ENCODE measurements around the gene USP17L13. TPM values are rescaled to one million over a fixed set of nuclear protein-coding genes. Genes with fewer than 3 reads are reported as not detected.
"Not testable (repeated sequence)": the region's sequence is repeated elsewhere in the genome, so short reads cannot be mapped to it uniquely, and the experiment has no call there.

Gene USP17L13
- polyA plus RNA-seq, 1 donor from 2014 or later: not detected

DNA sequence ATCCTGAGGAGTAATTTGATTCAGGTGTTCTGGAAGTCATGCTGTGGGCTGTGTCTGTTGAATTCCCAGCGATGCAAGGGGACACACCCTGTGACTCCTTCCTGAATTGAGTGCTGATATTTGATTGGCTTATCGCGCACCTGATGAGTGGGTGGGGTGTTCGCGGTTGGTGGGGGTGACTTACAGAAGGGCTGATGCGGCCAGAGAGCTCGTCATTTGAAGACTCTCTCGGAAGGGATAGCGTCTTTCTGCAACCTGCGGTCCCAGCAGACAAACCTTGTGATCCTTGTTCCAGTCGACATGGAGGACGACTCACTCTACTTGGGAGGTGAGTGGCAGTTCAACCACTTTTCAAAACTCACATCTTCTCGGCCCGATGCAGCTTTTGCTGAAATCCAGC lies 18.9 kb downstream of the USP17L13 start, which contains the start of gene USP17L17:
TSS of gene USP17L17 (plus strand) at position 301 of the 400 bp plus-strand sequence. CDS start at position 301, 0 bp downstream.
- H2AFZ ChIP-seq (ENCODE audit: low read depth, low read length): not testable (repeated sequence)

GRCh38 chr4:9247953-9248680 lies 23.4 kb downstream of the USP17L13 start, which contains the start of gene USP17L18:
Gene USP17L18, plus strand, starts transcription at chr4:9248630. Its CDS starts 0 bp downstream, at chr4:9248630.
- not testable (repeated sequence) for H4K20me1 ChIP-seq (ENCODE audit: insufficient read depth); H3K36me3 ChIP-seq (ENCODE audit: insufficient read depth, low read length); H3K4me2 ChIP-seq (ENCODE audit: low read length); H3K4me3 ChIP-seq (ENCODE audit: low read length); H3K9ac ChIP-seq (ENCODE audit: low read length); H2AFZ ChIP-seq (ENCODE audit: low read depth, low read length); H3K9me3 ChIP-seq (ENCODE audit: low read length); H3F3A ChIP-seq (ENCODE audit: insufficient read depth, low read length, poor library complexity, severe bottlenecking); H3K9me2 ChIP-seq (ENCODE audit: insufficient read depth, low read length); H3K79me2 ChIP-seq (replicated peaks; ENCODE audit: insufficient read depth, low read length); H3K27ac ChIP-seq (ENCODE audit: low read length); H3K27me3 ChIP-seq (ENCODE audit: insufficient read depth, low read depth, low read length)

More for the DNA sequence above, 18.9 kb downstream of the USP17L13 start, which contains the start of gene USP17L17:
- not testable (repeated sequence) for H3K4me2 ChIP-seq (ENCODE audit: low read length); H4K20me1 ChIP-seq (ENCODE audit: insufficient read depth); H3K9me3 ChIP-seq (ENCODE audit: low read length); H3K9me2 ChIP-seq (ENCODE audit: insufficient read depth, low read length); H3K4me3 ChIP-seq (ENCODE audit: low read length); H3K9ac ChIP-seq (ENCODE audit: low read length); H3K36me3 ChIP-seq (ENCODE audit: insufficient read depth, low read length); H3K79me2 ChIP-seq (replicated peaks; ENCODE audit: insufficient read depth, low read length); H3F3A ChIP-seq (ENCODE audit: insufficient read depth, low read length, poor library complexity, severe bottlenecking); H3K27me3 ChIP-seq (ENCODE audit: insufficient read depth, low read depth, low read length); H3K27ac ChIP-seq (ENCODE audit: low read length)

GRCh38 chr4:9253078-9253477 lies 28.4 kb downstream of the USP17L13 start, which contains the start of gene USP17L19:
Gene USP17L19, plus strand, starts transcription at chr4:9253378. Its CDS starts 0 bp downstream, at chr4:9253378.
- H3K9me2 ChIP-seq (ENCODE audit: insufficient read depth, low read length); H3K27ac ChIP-seq (ENCODE audit: low read length); H3F3A ChIP-seq (ENCODE audit: insufficient read depth, low read length, poor library complexity, severe bottlenecking); H3K9ac ChIP-seq (ENCODE audit: low read length); H3K79me2 ChIP-seq (replicated peaks; ENCODE audit: insufficient read depth, low read length); H4K20me1 ChIP-seq (ENCODE audit: insufficient read depth); H2AFZ ChIP-seq (ENCODE audit: low read depth, low read length); H3K4me2 ChIP-seq (ENCODE audit: low read length); H3K27me3 ChIP-seq (ENCODE audit: insufficient read depth, low read depth, low read length); H3K4me3 ChIP-seq (ENCODE audit: low read length); H3K36me3 ChIP-seq (ENCODE audit: insufficient read depth, low read length); H3K9me3 ChIP-seq (ENCODE audit: low read length): not testable (repeated sequence)

DNA sequence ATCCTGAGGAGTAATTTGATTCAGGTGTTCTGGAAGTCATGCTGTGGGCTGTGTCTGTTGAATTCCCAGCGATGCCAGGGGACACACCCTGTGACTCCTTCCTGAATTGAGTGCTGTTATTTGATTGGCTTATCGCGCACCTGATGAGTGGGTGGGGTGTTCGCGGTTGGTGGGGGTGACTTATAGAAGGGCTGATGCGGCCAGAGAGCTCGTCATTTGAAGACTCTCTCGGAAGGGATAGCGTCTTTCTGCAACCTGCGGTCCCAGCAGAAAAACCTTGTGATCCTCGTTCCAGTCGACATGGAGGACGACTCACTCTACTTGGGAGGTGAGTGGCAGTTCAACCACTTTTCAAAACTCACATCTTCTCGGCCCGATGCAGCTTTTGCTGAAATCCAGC lies 33.1 kb downstream of the USP17L13 start, which contains the start of gene USP17L20:
TSS of gene USP17L20 (plus strand) at position 301 of the 400 bp plus-strand sequence. CDS start at position 301, 0 bp downstream.
- not testable (repeated sequence) for H3F3A ChIP-seq (ENCODE audit: insufficient read depth, low read length, poor library complexity, severe bottlenecking); H3K9ac ChIP-seq (ENCODE audit: low read length); H2AFZ ChIP-seq (ENCODE audit: low read depth, low read length); H4K20me1 ChIP-seq (ENCODE audit: insufficient read depth); H3K9me3 ChIP-seq (ENCODE audit: low read length); H3K36me3 ChIP-seq (ENCODE audit: insufficient read depth, low read length); H3K4me3 ChIP-seq (ENCODE audit: low read length); H3K4me2 ChIP-seq (ENCODE audit: low read length); H3K27ac ChIP-seq (ENCODE audit: low read length); H3K9me2 ChIP-seq (ENCODE audit: insufficient read depth, low read length); H3K79me2 ChIP-seq (replicated peaks; ENCODE audit: insufficient read depth, low read length); H3K27me3 ChIP-seq (ENCODE audit: insufficient read depth, low read depth, low read length)

DNA sequence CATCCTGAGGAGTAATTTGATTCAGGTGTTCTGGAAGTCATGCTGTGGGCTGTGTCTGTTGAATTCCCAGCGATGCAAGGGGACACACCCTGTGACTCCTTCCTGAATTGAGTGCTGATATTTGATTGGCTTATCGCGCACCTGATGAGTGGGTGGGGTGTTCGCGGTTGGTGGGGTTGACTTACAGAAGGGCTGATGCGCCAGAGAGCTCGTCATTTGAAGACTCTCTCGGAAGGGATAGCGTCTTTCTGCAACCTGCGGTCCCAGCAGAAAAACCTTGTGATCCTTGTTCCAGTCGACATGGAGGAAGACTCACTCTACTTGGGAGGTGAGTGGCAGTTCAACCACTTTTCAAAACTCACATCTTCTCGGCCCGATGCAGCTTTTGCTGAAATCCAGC lies 37.9 kb downstream of the USP17L13 start, which contains the start of gene USP17L21:
TSS of gene USP17L21 (plus strand) at position 301 of the 400 bp plus-strand sequence. CDS start at position 301, 0 bp downstream.
- not testable (repeated sequence) for H3K79me2 ChIP-seq (replicated peaks; ENCODE audit: insufficient read depth, low read length); H3K9me2 ChIP-seq (ENCODE audit: insufficient read depth, low read length); H3K4me2 ChIP-seq (ENCODE audit: low read length); H3K27ac ChIP-seq (ENCODE audit: low read length); H3K4me3 ChIP-seq (ENCODE audit: low read length); H3K9ac ChIP-seq (ENCODE audit: low read length); H3K36me3 ChIP-seq (ENCODE audit: insufficient read depth, low read length); H2AFZ ChIP-seq (ENCODE audit: low read depth, low read length); H3K27me3 ChIP-seq (ENCODE audit: insufficient read depth, low read depth, low read length); H3F3A ChIP-seq (ENCODE audit: insufficient read depth, low read length, poor library complexity, severe bottlenecking); H4K20me1 ChIP-seq (ENCODE audit: insufficient read depth); H3K9me3 ChIP-seq (ENCODE audit: low read length)

- H4K20me1 ChIP-seq (ENCODE audit: insufficient read depth); H3K27me3 ChIP-seq (ENCODE audit: insufficient read depth, low read depth, low read length); H3K9me3 ChIP-seq (ENCODE audit: low read length); H3F3A ChIP-seq (ENCODE audit: insufficient read depth, low read length, poor library complexity, severe bottlenecking); H3K79me2 ChIP-seq (replicated peaks; ENCODE audit: insufficient read depth, low read length); H3K9ac ChIP-seq (ENCODE audit: low read length); H3K9me2 ChIP-seq (ENCODE audit: insufficient read depth, low read length); H3K4me3 ChIP-seq (ENCODE audit: low read length); H3K27ac ChIP-seq (ENCODE audit: low read length); H3K36me3 ChIP-seq (ENCODE audit: insufficient read depth, low read length); H3K4me2 ChIP-seq (ENCODE audit: low read length); H2AFZ ChIP-seq (ENCODE audit: low read depth, low read length): not testable (repeated sequence)
Measured at GRCh38 chr4:9267319-9267718, 42.6 kb downstream of the USP17L13 start, which contains the start of gene USP17L22. Gene USP17L22, plus strand, starts transcription at chr4:9267619. Its CDS starts 0 bp downstream, at chr4:9267619.

- H4K20me1 ChIP-seq (ENCODE audit: insufficient read depth); H3F3A ChIP-seq (ENCODE audit: insufficient read depth, low read length, poor library complexity, severe bottlenecking); H3K9me3 ChIP-seq (ENCODE audit: low read length): not testable (repeated sequence)
Measured at GRCh38 chr4:9271719-9272118, 47.0 kb downstream of the USP17L13 start.

More at GRCh38 chr4:9271719-9272118, 47.0 kb downstream of the USP17L13 start:
- not testable (repeated sequence) for H3K27me3 ChIP-seq (ENCODE audit: insufficient read depth, low read depth, low read length); H3K9ac ChIP-seq (ENCODE audit: low read length); H3K9me2 ChIP-seq (ENCODE audit: insufficient read depth, low read length); H3K4me2 ChIP-seq (ENCODE audit: low read length); H3K4me3 ChIP-seq (ENCODE audit: low read length); H3K36me3 ChIP-seq (ENCODE audit: insufficient read depth, low read length); H3K79me2 ChIP-seq (replicated peaks; ENCODE audit: insufficient read depth, low read length); H2AFZ ChIP-seq (ENCODE audit: low read depth, low read length); H3K27ac ChIP-seq (ENCODE audit: low read length)

Data from neural cell (in vitro differentiated cells).